SH-SY5Y (cell line): ENCODE data around the gene MAP3K12.

Experiments used
- GATA2 ChIP-seq: IDR thresholded peaks from 2 replicates; pipeline ENCODE4 v1.6.1; 2011; ENCODE audit warnings: mild to moderate bottlenecking, low read depth, low read length
- GATA3 ChIP-seq: IDR thresholded peaks from 2 replicates; pipeline ENCODE4 v1.6.1; 2011; ENCODE audit warnings: low read depth, mild to moderate bottlenecking, low read length, moderate library complexity

DNA sequence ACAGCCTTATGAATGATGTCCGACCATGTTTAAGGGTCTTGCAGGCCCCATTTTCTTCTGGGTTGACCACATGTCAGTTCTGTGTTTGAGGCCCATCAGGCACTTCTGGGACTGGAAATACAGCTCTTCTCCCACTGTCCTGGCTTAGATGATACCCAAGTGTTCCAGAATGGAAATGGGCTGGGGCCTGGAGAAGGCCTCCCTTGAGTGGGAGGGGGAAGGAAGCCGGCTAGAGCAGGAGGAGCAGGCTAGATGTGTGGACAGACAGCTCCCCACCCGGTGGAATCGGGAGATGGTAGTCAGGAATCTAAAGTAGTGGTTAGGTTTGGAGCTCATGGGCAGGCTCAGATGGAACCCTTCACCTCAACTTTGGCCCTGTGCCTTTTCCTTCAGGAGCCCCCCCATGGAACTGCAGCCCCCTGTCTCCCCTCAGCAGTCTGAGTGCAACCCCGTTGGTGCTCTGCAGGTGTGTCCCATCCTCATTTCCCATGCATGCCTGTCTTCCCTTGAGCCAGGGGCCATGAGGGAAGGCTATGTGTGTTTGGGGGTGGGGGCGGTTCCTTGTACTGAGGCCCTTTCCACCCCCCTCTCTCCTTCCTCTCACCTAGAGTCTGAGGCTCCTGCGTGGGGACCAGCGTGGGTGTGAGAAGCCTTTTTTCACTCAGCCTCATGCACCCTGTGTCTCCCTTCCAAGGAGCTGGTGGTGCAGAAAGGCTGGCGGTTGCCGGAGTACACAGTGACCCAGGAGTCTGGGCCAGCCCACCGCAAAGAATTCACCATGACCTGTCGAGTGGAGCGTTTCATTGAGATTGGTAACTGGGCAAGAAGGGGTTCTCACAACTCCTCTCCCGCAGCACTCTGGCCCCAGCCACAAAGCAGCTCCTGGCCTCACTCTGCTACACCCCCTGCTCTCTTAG, 5.0 kb upstream of the MAP3K12 start:
- TF ChIP-seq GATA2 (no peak), GATA3 (no peak)
